ENCODE measurements around the gene VSIG4.

- TF ChIP-seq POLR2A (IDR thresholded peaks at IDR 0.05; ENCODE audit: low read depth, low read length) (no peak), ATF2 (IDR thresholded peaks at IDR 0.05; ENCODE audit: low read length) (no peak), RAD21 (IDR thresholded peaks at IDR 0.05; ENCODE audit: insufficient read depth, low read depth, low read length) (no peak), BHLHE40 (IDR thresholded peaks at IDR 0.05; ENCODE audit: borderline replicate concordance in 1 of 2, low read depth in 2 of 2, low read length in 1 of 2) (no peak), EZH2 (IDR thresholded peaks at IDR 0.05; ENCODE audit: borderline replicate concordance, control insufficient read depth, low read depth, low read length) (no peak), NBN (IDR thresholded peaks at IDR 0.05) (no peak)
Measured at GRCh38 chrX:66005830-66006449, 33.9 kb downstream of the VSIG4 start.

All from GM12878 (cell line).